Left forelimb (tissue), 1 donor: ENCODE results near the gene CRTC3.
"Not testable (repeated sequence)": the region's sequence is repeated elsewhere in the genome, so short reads cannot be mapped to it uniquely, and the experiment has no call there.

Source experiments
- DNase-seq: peaks from one replicate; pipeline ENCODE4 v3.0.0-alpha.2; 2018; ENCODE audit warnings: low spot score

Gene CRTC3

DNA sequence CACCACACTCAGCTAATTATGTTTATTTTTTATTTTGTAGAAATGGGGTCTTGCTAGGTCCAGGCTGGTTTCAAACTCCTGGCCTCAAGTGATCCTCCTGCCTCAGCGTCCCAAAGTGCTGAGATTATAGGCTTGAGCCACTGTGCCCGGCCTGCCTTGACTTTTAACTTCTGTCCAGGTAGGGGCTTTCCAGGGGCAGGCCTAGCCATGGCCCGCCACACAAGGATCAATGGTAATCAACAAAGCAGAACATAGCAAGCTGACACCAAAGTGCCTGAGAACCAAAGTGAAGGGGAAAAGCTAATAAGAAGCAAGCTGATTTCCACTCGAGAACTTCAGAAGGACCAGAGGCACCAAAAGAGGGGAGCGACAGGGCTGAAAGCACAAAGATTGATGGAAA, 9.4 kb upstream of the CRTC3 start:
- no peak for DNase-seq

DNA sequence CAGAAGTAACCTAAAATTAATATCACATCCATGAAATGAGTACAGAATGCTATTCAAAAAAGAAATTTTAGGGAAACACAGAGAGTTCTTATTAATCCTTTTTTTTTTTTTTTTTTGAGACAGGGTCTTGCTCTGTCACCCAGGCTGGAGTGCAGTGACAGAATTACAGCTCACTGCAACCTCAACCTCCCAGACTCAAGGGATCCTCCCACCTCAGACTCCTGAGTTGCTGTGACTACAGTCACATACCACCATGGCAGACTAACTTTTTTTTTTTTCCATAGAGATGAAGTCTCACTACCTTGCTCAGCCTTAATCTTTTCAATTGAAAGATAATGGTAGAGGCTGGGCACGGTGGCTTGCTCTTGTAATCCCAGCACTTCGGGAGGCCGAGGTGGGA, 6.3 kb upstream of the CRTC3 start:
- no peak for DNase-seq

DNA sequence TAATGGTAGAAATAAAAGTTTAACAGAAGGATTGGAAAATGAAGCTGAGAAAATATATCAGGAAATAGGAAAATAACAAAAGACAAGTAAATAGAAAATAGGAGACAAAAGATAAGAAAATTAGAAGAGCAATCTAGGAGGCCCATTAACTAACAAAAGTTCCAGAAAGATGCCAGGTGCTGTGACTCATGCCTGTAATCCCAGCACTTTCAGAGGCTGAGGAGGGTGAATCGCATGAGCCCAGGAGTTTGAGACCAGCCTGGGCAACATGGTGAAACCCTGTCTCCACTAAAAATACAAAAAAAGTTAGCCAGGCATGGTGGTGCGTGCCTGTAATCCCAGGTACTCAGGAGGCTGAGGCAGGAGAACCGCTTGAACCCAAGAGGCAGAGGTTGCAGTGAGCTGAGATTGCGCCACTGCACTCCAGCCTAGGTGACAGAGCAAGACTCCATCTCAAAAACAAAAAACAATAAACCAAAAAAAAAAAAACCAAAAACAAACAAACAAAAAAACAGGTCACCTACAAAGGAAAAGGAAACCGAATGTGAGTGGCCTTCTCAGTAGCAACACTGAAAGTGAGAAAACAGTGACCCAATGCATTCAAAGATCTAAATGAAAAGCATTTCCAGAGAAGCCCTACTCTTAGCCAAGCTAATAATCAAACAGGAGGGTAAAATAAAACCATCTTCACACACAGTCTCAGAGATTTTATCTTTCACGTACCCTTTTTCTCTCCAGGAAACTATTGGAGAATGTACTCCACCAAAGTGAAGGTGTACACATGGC, 5.5 kb upstream of the CRTC3 start:
- DNase-seq = not testable (repeated sequence)

DNA sequence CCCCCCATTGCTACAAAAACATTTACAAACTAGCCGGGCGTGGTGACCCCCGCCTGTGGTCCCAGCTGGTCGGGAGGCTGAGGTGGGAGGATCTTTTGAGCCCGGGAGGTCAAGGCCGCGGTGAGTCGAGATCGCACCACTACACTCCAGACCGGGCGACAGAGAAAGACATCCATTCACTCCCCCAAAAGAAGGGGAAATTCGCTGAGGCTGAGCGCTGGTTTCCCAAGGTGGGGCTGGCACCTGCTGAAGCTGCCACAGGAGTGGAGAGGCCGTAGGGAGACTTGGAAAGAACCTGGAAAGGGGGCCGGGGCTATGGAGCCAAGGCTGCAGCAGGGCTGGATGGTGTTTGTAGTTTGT, 732 bp upstream of the CRTC3 start:
- DNase-seq = no peak

DNA sequence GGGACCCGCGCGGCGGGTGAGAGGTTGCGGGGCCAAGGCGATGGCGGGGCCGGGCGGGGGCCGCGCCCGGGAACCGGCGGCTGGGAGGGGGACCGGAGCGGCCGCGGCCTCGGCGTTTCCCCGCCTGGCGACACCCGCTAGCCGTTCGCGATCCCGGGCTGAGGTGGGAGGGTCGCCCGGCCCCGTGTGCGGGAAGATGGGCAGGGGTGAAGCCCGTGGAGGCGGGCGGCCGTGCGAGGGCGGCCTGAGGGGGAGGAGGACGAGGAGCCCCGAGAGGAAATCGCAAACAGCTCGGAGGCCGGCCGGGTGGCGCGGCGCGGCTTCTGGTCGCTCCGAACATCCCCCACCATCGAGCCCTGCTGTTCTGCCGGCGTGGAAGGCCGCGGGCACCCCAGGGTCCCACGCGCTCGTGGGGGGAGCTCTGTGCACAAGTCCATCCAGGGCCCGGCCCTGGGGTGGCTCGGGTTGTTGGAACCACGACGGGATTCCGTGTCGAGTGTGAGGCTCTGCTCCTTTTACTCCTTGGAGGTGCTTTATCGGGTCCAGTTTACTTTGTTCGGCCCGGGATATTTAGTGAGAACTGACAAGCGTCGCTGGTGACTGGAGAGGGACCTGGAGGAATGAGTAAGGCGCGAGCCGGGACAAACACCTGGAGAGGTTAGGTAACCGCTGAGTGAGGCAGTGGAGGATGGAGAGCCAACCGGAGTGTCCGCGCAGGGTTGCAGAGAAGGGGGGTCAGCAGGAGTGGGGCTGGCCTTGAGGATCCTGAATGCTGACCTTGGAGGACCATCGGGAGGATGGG, 728 bp downstream of the CRTC3 start:
- DNase-seq = peak; percentile 80

DNA sequence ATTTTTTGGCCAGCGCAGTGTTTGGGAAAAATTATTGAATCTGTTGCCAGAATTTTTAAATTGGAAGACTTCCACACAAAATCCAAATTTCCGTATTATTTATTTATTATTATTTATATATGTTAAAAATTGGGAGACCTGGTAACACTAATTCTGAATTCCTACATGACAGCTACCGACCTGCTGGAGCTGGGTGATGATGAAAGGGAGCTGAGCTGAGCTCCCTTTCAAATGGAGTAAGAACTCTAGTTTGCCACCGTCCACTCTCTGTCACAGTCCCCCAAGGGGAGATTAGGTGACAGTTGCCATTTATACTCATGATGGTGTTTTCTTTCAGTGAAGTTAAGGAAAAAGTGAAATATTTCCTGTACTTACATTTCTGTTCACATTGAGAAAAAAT, 1.4 kb downstream of the CRTC3 start:
- DNase-seq = no peak

DNA sequence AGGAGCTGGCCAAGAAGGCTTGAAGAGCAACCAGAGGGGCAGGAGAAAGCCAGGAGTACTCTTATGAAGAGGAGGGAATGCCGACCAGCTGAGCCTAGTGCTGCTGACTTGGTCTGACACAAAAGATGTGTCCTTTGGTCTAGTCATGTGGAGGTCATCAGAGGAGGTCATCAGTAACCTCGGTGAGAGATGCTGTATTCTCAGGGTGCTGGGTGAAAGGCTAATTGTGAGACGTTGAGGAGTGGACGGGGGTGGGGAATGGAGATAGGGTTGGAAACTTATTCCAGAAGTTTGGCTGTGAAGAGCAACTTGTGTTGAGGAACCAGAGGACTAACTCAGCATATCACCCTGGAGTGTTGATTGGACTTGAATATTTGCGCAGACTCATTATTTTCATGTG, 5.5 kb downstream of the CRTC3 start:
- no peak for DNase-seq

DNA sequence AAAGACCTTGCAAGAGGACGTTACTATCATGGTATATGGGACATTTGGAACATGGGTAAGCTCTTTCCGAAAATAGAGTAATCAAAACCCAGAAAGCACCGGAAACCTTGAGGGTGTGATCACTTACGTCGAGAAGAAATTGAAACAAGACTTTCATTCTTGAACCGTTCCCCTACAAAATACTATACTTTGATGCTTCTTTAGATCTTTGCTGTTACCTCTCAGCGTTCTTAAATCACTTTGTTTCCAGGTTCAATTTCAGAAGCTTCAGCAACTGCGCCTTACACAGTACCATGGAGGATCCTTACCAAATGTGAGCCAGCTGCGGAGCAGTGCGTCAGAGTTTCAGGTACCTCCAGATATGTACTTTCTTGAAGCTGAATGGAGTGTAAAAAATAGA, 10.1 kb downstream of the CRTC3 start:
- no peak for DNase-seq

DNA sequence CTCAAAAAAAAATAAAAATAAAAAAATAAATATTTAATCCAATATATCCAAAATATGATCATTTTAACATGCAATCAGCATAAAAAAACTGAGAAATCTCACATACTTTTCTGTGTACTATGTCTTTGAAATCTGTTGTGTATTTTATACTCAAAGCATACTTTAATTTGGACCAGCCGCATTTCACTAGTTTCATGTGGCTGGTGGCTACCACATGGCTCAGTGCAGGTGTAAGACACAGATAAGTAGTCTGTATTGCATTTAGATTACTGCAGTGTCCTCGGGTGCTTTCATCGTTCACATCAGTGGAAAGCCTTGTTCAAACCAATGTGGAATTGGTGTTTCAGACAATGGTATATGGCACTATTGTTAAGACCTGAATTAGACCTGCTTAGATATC, 11.0 kb downstream of the CRTC3 start:
- no peak for DNase-seq

DNA sequence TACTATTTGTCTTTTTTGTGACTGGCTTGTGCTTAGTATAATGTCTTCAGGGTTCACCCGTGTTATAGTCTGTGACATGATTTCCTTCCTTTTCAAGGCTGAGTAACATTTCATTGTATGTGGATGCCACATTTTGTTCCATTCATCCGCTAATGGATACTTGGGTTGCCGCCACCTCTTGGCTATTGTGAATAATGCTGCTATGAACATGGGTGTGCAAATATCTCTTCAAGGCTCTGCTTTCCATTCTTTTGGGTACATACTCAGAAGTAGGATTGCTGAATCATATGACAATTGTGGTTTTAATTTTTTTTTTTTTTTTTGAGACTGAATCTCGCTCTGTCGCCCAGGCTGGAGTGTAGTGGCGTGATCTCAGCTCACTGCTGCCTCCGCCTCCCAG, 15.4 kb downstream of the CRTC3 start:
- no peak for DNase-seq

DNA sequence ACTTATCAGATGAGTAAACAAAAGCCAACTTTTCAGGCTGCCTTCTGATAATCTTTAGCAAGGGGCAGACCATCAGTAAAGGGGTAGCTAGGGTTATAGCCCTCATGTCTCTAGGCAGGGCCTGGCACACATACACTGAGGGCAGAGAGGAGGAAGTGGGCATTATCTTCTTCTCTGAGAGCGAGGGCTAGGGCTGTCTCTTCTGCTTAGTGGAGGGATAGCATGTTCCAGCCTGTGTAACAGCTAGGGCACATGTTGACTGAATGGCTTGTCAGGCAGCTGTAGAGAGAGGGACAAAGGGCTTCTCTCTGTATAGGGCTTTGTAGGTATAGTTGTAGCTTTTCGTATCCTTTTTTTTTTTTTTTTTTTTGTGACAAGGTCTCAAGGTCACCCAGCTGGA, 17.8 kb downstream of the CRTC3 start:
- no peak for DNase-seq

DNA sequence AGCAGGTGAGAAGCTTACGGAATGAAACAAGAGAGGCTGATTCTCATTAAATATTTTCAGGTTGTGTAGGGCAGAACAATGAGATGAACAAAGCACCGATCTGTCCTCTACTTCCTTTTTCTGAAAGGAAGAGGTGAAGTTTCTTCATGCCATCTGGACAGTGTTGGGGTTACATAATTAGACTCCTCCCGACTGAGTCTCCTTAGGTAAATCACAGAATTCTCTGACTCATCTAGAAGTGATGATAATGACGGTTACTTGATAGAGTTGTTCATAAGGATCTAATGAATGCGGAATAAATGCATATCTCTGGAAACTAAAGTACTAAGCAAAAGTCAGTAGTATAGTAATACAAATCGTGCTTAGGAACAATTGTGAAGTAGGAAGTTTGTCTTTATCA, 21.2 kb downstream of the CRTC3 start:
- no peak for DNase-seq

DNA sequence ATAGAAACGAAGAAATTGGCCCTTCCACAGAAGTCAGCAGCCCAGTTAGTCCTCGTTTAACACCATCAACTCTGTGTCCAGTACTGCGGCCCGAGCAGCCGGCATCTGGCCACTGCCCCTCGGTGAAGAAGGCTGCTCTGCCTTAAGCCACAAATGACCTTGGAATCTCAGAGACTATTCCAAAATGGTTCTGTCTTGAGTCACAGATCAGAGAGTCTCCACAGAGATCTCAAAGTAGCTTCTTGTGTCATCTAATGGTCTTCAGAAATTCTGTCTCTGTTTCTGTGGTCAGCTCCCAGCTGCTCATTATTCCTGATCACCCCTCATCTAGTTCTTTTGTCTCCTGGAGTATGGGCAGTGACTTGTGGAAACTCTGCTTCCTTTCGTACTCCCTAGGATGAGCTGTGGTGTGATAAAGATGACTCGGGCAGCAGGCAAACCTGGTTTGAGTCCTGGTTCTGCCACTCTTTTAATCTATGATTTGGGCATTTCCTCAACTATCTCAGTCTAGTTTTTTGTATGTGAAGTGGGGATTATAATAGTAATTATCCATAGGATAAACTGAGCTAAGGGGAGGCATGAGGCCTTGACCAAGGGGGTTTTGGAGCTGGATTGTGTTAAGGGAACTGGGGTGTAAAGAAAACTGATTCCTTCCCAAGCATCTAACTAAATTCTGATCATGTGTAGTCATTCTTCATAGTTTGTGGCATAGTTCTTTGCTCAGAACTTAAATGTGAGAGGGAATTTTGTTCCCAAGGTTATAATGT, 22.6 kb downstream of the CRTC3 start:
- DNase-seq = no peak

DNA sequence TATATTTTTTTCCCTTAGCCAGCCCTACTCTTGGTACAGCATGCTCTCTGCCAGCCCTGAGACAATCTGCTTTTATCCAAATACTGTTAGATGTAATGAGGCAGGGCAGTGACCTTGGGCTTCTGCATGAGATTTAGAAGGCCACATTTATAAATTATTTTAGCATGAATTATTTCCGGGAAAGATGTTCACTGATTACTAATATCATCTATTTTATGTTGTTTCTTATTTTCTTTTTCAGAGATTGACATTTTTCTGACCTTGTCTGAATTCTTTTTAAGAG, 23.1 kb downstream of the CRTC3 start:
- no peak for DNase-seq

DNA sequence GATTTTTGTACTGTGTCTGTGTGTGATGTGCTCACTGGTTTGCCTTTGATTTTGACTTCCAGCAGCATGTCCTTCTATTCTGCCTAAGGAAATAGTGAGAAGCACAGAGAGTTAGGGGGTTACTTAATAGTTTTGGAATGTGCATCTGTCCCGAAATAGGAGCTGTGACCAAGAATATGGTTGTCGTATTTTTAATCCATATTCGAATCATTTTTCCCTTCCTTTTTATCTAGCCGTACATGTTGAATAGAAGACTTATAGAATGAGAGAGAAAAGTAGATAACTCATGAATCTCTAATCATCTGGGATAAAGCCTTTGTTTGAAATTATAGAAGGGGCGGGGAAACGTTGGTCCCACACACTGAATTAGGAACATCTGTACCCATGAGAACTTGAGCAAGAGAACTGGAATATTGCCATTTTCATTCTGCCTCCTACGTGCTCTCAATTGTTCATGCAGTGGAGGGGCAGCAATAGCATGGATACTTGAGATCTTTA, 23.6 kb downstream of the CRTC3 start:
- no peak for DNase-seq

DNA sequence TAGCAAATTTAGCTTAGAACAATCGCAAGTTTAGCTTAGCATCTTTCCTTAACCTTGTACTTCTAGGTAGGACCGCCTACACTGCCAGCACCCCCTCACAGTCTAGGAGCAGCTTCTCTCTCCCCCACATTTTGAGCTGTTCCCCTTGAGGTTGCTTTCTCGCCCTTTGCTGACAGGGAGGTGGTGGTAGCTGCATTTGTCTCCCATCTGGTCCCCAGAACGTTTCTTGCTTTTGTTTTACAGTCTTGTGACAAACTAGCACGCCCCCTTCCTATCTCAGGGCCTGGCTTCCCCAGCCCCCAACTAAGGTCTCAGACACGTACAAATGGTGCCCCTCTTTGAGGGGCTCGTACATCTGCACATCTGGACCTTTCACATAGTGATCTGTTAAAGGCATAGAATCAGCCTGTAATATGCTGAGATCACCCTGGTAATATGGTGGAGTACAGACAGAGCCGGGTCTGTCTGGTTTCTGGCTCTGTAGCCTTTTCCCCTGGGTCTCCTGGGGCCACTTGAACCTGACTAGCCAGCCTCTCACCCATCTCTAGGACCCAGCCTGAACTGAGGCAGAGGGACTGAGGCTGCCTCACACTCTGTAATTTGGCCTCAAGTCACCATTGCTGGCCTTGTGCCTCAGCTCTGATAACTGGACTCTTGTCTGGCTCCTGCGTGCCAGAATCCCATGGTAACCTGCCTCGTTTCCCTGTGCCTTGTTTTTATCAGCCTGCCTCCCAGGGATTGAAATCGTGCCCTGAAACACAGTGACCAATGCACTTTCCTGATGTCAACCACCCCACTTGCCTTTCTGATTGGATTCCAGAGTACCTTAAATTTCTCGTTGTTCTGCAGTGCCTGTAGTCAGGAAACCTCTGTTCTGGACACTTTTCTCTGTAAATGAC, 27.7 kb downstream of the CRTC3 start:
- no peak for DNase-seq

DNA sequence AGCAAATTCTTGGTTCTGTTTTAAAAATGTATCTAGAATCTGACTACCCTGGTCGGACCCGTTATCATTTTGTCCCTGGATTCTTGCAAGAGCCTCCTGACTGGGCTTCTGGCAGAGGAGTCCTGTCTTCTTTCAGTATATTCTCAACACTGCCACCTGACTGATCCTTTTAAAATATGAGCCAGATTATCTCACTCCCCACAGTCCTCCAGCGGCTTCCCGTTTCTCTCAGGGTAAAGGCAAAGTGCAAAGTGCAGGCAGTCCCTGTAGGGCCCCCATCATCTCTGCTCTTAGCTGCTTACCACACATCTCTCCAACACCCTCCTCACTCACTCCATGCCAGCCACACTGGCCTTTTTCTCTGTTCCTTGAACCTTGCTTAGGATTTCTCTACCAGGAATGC, 28.4 kb downstream of the CRTC3 start:
- no peak for DNase-seq

DNA sequence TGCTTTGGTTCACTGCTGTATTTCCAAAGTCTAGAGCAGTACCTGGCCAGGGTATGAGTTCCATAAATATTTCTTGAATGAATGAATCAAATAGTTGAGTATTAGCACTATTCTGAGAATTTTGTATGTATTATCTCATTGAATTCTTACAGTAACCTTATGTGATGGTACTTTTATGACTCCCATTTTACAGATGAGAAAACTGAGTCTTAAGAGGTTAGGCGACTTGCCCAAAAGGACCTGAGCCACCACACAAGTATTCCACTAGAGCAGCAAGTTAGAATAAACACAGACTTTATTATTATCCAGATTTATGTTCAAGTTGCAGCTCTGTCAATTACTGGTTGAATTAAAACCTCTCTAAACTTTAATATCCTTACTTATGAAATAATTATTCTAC, 29.4 kb downstream of the CRTC3 start:
- DNase-seq = no peak

DNA sequence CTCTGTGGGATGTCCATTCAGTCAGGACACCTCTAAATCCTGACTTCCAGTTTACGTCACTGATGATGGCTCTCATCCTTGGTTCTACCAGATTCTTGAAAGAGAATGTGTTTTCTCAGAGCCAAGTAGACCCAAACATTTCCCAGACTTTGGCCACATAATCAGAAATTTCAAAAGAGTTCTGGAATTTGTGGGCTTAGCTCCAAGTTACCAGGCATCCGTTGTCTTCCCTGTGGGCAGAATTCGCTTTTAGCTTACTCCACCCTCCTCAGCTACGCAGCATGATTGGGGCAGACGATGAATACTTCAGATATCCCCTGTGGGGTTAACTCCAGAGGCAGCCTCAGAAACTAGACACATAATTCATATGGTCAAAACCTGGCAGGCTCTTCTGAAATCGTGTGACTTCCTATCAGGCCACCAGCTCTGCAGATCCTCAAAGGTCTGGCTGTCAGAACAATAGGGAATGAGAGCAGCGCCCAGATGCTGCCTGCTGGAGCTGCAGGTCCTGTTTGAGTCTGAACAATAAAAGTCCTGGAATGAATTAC, 30.6 kb downstream of the CRTC3 start:
- no peak for DNase-seq

DNA sequence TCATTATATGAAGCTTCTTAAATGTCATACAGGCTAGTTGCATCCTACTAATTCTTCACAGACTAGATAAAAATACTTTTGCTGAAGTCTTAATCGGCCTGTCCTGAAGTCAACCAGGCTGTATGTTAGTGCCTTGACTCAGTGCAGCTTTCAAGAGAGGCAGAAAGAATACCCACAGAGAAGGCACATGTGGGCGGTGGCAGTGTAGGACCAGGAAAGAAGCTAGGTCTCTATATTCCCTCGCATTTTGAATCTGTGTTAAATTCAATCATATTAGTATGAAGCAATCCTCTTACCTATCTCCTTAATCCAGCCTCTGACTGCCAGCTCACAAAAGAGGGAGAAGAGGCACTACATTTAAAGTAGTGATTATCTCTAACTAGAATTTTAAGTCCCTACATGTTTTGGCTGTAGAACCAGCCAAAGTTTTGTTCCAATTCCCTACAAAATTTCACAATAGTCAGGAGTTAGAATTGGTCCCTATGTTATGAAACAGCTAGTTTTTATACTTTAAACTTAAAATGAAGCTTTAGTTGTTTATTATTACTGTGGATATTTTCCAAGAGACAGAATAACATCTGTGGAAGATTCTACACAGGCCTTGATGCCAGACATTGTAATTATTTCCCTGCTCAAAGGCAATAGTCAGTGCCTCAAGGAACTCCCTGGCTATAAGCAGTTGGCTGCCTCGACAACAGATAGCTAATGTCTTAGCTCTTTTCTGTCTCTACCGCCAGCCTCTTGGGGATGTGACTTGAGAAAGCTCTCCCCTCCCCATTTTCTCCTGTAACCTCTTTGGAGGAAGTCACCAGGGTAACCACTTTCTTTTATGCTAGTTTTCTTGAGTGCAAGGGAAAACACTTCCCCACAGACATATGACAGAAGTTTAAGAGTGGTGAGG, 31.9 kb downstream of the CRTC3 start:
- DNase-seq = no peak

DNA sequence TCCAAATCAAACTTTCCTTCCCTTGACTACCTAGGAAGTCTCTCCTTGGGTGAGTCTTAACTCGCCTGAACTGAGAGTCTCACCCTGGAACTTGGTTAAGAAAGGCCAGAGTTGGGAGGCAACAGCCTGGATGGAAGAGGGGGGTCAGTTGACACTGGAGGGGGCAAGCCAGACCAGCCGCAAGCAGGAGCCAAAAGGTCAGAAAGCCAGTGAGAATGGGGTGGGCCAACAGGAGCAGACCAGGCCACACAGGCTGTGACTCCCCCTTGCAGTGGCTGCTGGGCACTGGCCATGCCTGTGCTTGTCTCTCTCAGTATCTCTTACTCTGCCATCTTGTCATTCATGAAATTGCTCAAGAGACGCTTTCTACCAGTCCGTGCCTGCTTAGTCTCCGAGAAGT, 32.9 kb downstream of the CRTC3 start:
- DNase-seq = no peak
